Spinal cord (tissue), 10 donors: Measurements from ENCODE around the gene JUN. TPM values are rescaled to one million over a fixed set of nuclear protein-coding genes. Genes with fewer than 3 reads are reported as not detected.

ENCODE experiments used
- DNase-seq, 6 donors: peaks; one replicate each; pipeline versions ENCODE4 v3.0.0 to v3.0.0-alpha.2; 2013 to 2015; ENCODE audit warnings: low spot score in 6 of 6, low read depth in 4 of 6
- H3K27ac ChIP-seq: one replicate; pipeline ENCODE4 v1.5.1; 2013; ENCODE audit warnings: low read depth, low read length, control low read depth
- H3K27me3 ChIP-seq: one replicate; pipeline ENCODE4 v1.6.1; 2013; ENCODE audit warnings: low read length; ENCODE audit not compliant: control insufficient read depth, insufficient read depth
- H3K36me3 ChIP-seq: one replicate; pipeline ENCODE4 v1.6.1; 2013; ENCODE audit warnings: low read length; ENCODE audit not compliant: control insufficient read depth, insufficient read depth
- H3K4me1 ChIP-seq: one replicate; pipeline ENCODE4 v1.6.1; 2013; ENCODE audit warnings: low read length; ENCODE audit not compliant: control insufficient read depth, insufficient read depth
- H3K4me3 ChIP-seq: one replicate; pipeline ENCODE4 v1.5.1; 2013; ENCODE audit warnings: low read depth, low read length, control low read depth
- H3K9me3 ChIP-seq: one replicate; pipeline ENCODE4 v1.6.1; 2013; ENCODE audit warnings: low read length; ENCODE audit not compliant: control insufficient read depth, insufficient read depth
- WGBS: methylation state at CpG from one replicate; pipeline ENCODE4 v1.1.5; 2013; ENCODE audit warnings: missing lambda C conversion rate; ENCODE audit not compliant: insufficient coverage; 5-methylcytosine and 5-hydroxymethylcytosine counted together
- polyA plus RNA-seq, 2 donors: library from polyadenylated mRNA; unstranded; fragments of 120-200 nt; gene quantifications; one replicate each; pipeline ENCODE4 v1.2.1, GENCODE V29; 2013; ENCODE audit not compliant: insufficient read length in 2 of 2
- total RNA-seq, 2 donors: library from RNA; depleted of rRNA in 1 of 2; stranded (reverse); fragments of 120-200 nt in 1 of 2; fragments of >200 nt in 1 of 2; gene quantifications; one replicate each; pipeline versions ENCODE4 v1.2.3 to v1.2.4, GENCODE V29; 2013 to 2014
- donor health status: healthy.

The JUN gene
- total and polyA plus RNA-seq, 4 donors = 71.9 to 228 (median 135) TPM

GRCh38 chr1:58799650-58800049 is 15.8 kb upstream of the JUN start:
- H3K4me1 ChIP-seq = no peaks in the 10 kb centered on the region
- no peaks in the 10 kb centered on the region for H3K9me3 ChIP-seq
- WGBS = no CpG with 5 or more reads among the region's 1 CpG
- no peaks in the 10 kb centered on the region for H3K36me3 ChIP-seq
- no peak for DNase-seq
- H3K27me3 ChIP-seq = no peaks in the 10 kb centered on the region
- H3K4me3 ChIP-seq = no peak overlapping the region
- no peak overlapping the region for H3K27ac ChIP-seq

DNA sequence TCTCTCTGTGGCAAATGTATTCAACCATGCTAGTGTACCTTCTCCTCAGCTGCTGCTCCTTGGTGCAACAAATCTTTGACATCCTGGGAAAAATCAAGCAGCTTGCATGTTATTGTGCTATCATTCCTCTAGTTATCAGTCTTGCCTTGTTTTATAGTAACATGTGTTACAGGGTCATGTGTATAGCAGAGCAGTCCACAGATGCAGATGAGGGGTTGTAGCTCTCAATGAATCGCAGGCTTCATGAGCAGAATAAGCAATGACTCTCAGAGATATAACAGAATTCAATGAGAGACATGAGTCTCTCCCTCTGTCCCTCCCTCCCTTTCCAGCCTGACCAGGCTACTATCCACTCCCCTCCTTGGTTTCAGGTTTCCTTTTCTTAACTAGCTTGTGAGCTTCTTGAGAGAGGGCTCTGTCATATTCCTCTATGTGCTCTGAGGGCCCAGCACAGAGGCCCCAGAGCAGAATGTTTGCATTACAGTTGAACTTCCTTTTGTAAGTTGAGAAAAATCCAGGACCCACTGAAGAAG is 15.1 kb upstream of the JUN start:
- Histone ChIP-seq H3K4me1 (no peaks in the 10 kb centered on the region), H3K27ac (no peak overlapping the region), H3K4me3 (no peak overlapping the region), H3K27me3 (no peaks in the 10 kb centered on the region), H3K36me3 (no peaks in the 10 kb centered on the region), H3K9me3 (no peaks in the 10 kb centered on the region)
- WGBS = 33% methylated on average over 1 of the region's 1 CpG
- no peak for DNase-seq

DNA sequence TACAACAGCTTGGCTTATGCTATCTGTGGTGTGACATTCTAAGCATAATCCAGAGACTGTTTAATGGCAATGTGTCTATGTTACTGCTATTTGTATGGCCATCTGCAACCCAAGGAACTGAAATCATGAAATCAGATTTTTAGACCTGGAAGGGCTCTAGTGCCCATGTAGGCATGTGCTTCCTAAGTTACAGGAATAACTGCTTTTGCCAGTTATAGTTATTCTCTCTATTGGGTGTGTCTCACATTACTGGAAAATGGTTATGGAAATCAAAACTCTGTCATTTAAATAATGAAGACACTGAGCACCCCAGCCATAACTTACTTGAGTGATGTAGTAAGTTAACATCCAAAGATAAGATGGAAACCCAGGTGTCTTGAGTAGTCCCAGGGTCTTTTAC is 12.6 kb upstream of the JUN start:
- no peak for DNase-seq
- Histone ChIP-seq H3K9me3 (no peaks in the 10 kb centered on the region), H3K4me3 (no peak overlapping the region), H3K27me3 (no peaks in the 10 kb centered on the region), H3K27ac (no peak overlapping the region), H3K36me3 (no peaks in the 10 kb centered on the region), H3K4me1 (no peaks in the 10 kb centered on the region)

DNA sequence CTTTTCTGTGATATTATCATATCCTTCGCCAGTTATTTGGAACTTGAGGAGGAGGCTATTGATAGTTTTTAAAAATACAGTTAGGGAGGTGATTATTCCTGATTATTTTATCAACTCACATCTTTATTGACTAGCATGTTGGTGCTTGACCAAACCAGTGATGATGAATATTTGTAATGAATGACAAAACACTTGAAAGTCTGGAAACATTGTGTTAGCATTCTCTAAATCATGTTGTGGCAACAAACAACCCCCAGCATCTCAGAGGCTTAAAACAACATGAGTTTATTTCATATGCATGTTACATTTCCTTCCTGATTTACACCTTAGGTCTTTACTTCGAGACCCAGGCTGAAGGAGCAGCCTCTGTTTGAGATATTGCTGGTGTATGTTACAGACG is 10.7 kb upstream of the JUN start:
- H3K27ac ChIP-seq = no peak overlapping the region
- H3K9me3 ChIP-seq = no peaks in the 10 kb centered on the region
- H3K27me3 ChIP-seq = no peaks in the 10 kb centered on the region
- H3K4me3 ChIP-seq = no peak overlapping the region
- no CpG with 5 or more reads among the region's 3 CpGs for WGBS
- no peak for DNase-seq
- no peaks in the 10 kb centered on the region for H3K36me3 ChIP-seq
- no peaks in the 10 kb centered on the region for H3K4me1 ChIP-seq

DNA sequence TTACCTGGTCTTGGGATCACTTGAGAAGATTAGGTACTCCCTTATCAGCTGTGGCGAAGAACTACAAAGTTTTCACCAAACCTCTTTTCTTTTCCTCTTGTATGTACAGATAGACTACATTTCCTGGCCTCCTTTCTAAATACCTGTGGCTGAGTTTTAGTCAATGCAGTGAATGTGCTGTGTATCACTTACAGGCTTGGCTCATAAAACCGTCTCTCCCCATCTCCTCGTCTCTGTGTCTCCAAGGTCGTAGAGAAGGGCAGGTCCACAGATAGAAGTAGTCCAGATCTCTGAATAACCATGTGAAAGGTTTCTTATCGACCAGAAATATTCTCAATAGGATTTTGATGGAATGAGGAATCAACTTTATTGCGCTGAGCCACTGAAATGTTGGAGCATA is 9.0 kb upstream of the JUN start:
- no peaks in the 10 kb centered on the region for H3K36me3 ChIP-seq
- H3K4me3 ChIP-seq = no peak overlapping the region
- no peaks in the 10 kb centered on the region for H3K9me3 ChIP-seq
- 87% methylated on average over 4 of the region's 6 CpGs for WGBS
- no peaks in the 10 kb centered on the region for H3K27me3 ChIP-seq
- H3K27ac ChIP-seq = no peak overlapping the region
- H3K4me1 ChIP-seq = no peaks in the 10 kb centered on the region
- DNase-seq = no peak

DNA sequence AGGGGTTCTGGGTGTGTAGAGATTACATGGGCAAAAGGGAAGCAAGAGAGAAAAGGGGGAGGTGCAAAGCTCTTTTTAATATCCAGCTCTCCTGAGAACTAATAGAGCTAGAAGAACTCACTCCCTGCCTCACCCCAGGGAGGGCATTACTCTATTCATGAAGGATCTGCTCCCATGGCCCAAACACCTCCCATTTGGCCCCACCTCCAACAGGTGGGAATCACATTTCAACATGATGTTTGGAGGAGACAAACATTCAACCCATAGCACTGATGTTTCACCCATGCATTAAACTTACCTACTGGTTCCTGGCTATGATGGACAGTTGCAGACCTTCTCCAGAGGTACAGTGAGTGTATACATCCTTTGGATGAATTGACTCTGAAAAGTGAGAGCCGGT is 7.3 kb upstream of the JUN start:
- H3K9me3 ChIP-seq = no peaks in the 10 kb centered on the region
- no peak overlapping the region for H3K27ac ChIP-seq
- H3K36me3 ChIP-seq = no peaks in the 10 kb centered on the region
- H3K4me1 ChIP-seq = no peaks in the 10 kb centered on the region
- no CpG with 5 or more reads among the region's 1 CpG for WGBS
- H3K27me3 ChIP-seq = no peaks in the 10 kb centered on the region
- no peak for DNase-seq
- H3K4me3 ChIP-seq = no peak overlapping the region

DNA sequence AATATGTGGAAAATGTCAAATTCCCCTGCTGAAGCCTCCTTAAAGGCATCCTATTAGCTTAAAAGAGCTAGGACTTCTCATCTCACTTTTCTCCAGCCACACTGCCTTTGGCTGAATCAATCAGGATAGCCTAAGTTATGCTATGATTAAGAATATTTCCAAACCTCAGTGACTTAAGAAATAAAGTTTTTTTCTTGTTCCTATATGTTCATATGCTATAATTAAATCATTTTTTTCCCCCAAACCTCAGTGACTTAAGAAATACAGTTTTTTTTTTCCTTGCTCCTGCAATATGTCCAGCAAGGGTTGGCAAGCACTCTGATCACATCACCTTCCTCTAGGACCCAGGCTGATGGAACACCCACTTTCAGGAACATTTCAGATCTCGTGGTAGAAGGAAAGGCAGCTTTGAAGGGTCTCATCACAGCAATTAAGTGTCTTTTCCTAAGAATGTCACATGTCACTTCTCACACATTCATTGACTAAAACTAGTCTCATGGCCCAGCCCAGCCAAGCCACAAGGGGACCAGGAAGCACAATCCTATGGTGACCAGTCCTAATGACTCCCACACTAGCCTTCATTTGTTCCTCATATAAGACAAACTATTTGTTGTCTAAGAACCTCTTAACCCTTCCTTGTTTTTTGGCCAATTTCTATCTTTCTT is 6.3 kb upstream of the JUN start:
- Histone ChIP-seq H3K4me3 (no peak overlapping the region), H3K27ac (no peak overlapping the region), H3K27me3 (no peaks in the 10 kb centered on the region), H3K36me3 (no peaks in the 10 kb centered on the region), H3K4me1 (peaks cover 9% of the 10 kb centered on the region), H3K9me3 (no peaks in the 10 kb centered on the region)
- WGBS = 71% methylated on average over 1 of the region's 1 CpG
- no peak for DNase-seq

GRCh38 chr1:58789322-58789856 is 5.5 kb upstream of the JUN start:
- H3K36me3 ChIP-seq = no peaks in the 10 kb centered on the region
- no peak overlapping the region for H3K27ac ChIP-seq
- peaks cover 13% of the 10 kb centered on the region for H3K4me1 ChIP-seq
- no peak for DNase-seq
- H3K9me3 ChIP-seq = no peaks in the 10 kb centered on the region
- WGBS = 96% methylated on average over 3 of the region's 6 CpGs
- H3K27me3 ChIP-seq = no peaks in the 10 kb centered on the region
- H3K4me3 ChIP-seq = no peak overlapping the region

GRCh38 chr1:58788259-58788658 is 4.4 kb upstream of the JUN start:
- H3K4me3 ChIP-seq = no peak overlapping the region
- no peaks in the 10 kb centered on the region for H3K36me3 ChIP-seq
- H3K27ac ChIP-seq = no peak overlapping the region
- no peaks in the 10 kb centered on the region for H3K27me3 ChIP-seq
- 80% methylated on average over 1 of the region's 3 CpGs for WGBS
- H3K4me1 ChIP-seq = peaks cover 15% of the 10 kb centered on the region
- no peak for DNase-seq
- H3K9me3 ChIP-seq = no peaks in the 10 kb centered on the region

DNA sequence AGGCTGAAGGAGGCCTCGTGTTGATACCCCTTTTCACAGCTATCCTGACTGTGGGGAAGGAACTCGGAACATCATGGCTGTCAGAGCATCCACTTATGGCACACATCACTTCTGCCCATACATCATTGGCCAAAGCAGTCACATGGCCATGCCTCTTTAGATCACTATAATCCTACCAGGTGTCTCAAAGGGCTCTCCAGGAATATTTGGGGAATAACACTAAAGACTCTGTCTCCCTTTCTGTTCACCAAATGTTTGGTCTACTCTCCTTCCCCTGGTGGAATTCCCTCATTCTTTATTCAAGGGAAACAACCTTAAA is 3.0 kb upstream of the JUN start:
- H3K9me3 ChIP-seq = no peaks in the 10 kb centered on the region
- H3K27me3 ChIP-seq = peaks cover 2% of the 10 kb centered on the region
- 80% methylated on average over 1 of the region's 2 CpGs for whole genome bisulfite sequencing
- H3K4me3 ChIP-seq = no peak overlapping the region
- H3K36me3 ChIP-seq = peaks cover 7% of the 10 kb centered on the region
- no peak overlapping the region for H3K27ac ChIP-seq
- peaks cover 22% of the 10 kb centered on the region for H3K4me1 ChIP-seq
- no peak for DNase-seq
